ENCODE measurements around the gene PRDM7. TPM values are rescaled to one million over a fixed set of nuclear protein-coding genes. Genes with fewer than 3 reads are reported as not detected.

PRDM7 gene
- polyA plus RNA-seq, 2 of the 4 experiments (the other 2 are of a cell fraction) = not detected

DNA sequence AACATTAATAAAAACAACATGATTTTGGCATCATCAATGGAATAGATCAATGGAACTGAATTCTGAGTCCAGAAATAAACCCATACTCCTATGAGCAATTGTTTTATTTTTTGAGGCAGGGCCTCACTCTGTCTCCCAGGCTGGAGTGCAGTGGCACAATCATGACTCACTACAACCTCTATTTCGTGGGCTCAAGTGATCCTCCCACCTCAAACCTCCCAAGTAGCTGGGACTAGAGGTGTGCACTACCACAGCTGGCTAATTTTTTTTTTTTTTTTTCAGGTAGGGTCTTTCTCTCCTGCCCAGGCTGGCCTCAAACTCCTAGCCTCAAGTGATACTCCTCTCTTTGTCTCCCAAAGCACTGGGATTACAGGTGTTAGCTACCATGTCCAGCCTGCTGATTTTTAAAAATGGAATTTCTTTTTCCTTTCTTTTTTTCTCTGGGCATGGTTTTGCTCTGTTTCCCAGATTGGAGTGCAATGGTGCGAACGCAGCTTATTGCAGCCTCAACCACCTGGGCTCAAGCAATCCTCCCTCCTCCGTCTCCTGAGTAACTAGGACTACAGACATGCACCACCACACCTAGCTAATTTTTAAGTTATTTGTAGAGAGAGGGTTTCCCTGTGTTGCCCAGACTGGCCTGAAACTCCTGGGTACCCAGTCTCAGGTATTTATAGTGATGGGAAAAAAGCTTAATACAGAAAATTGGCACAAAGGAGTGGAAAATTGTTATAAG is 7.3 kb upstream of the PRDM7 start:
- DNase-seq (ENCODE audit: low read depth in 1 of 2, low spot score in 1 of 2) (no peak), ATAC-seq (no peak), FAIRE-seq (no peak)
- 70% methylated on average over 4 of the region's 4 CpGs for WGBS (ENCODE audit: missing lambda C conversion rate)
- ChIA-PET POLR2A (no interaction called here), CTCF (interaction anchor here (0.5 to 0.9 kb wide), 3 partner anchors 11 to 63 kb away, joined by 3 to 4 read pairs (median 3); no protein-coding TSS in a partner anchor)
- Histone ChIP-seq H3K4me2 (no peak overlapping the region), H3K27ac (no peak overlapping the region), H3K9me3 (no peaks in the 10 kb centered on the region), H3K4me3 (no peak overlapping the region), H3K4me1 (no peaks in the 10 kb centered on the region)
- TF ChIP-seq TP53 (CRISPR knock-in tag; IDR thresholded peaks at IDR 0.05) (no peak), PHF8 (IDR thresholded peaks at IDR 0.05; ENCODE audit: borderline replicate concordance, low read depth) (no peak), ZSCAN20 (CRISPR knock-in tag; IDR thresholded peaks at IDR 0.05) (no peak), EHF (CRISPR knock-in tag; IDR thresholded peaks at IDR 0.05) (no peak), HDAC2 (IDR thresholded peaks at IDR 0.05) (no peak), MAZ (IDR thresholded peaks at IDR 0.05; ENCODE audit: borderline replicate concordance, low read depth, low read length) (no peak), MYC (IDR thresholded peaks at IDR 0.05; ENCODE audit: borderline replicate concordance, low read length) (no peak), ZFP36 (IDR thresholded peaks at IDR 0.05; ENCODE audit: borderline replicate concordance, partially characterized antibody) (no peak), RARB (CRISPR knock-in tag; IDR thresholded peaks at IDR 0.05) (no peak), CEBPB (IDR thresholded peaks at IDR 0.05) (no peak), ZNF302 (CRISPR knock-in tag; IDR thresholded peaks at IDR 0.05) (no peak), JUN (IDR thresholded peaks at IDR 0.05) (no peak), POLR2AphosphoS2 (conservative IDR thresholded peaks at IDR 0.05; ENCODE audit: low read length) (no peak), HOXB13 (CRISPR knock-in tag; IDR thresholded peaks at IDR 0.05; ENCODE audit: low read depth) (no peak)
- TF ChIP-seq, protein P1, sequence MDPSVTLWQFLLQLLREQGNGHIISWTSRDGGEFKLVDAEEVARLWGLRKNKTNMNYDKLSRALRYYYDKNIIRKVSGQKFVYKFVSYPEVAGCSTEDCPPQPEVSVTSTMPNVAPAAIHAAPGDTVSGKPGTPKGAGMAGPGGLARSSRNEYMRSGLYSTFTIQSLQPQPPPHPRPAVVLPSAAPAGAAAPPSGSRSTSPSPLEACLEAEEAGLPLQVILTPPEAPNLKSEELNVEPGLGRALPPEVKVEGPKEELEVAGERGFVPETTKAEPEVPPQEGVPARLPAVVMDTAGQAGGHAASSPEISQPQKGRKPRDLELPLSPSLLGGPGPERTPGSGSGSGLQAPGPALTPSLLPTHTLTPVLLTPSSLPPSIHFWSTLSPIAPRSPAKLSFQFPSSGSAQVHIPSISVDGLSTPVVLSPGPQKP (IDR thresholded peaks at IDR 0.05; ENCODE audit: low read depth, low read length) = no peak
- TF ChIP-seq, protein P2, sequence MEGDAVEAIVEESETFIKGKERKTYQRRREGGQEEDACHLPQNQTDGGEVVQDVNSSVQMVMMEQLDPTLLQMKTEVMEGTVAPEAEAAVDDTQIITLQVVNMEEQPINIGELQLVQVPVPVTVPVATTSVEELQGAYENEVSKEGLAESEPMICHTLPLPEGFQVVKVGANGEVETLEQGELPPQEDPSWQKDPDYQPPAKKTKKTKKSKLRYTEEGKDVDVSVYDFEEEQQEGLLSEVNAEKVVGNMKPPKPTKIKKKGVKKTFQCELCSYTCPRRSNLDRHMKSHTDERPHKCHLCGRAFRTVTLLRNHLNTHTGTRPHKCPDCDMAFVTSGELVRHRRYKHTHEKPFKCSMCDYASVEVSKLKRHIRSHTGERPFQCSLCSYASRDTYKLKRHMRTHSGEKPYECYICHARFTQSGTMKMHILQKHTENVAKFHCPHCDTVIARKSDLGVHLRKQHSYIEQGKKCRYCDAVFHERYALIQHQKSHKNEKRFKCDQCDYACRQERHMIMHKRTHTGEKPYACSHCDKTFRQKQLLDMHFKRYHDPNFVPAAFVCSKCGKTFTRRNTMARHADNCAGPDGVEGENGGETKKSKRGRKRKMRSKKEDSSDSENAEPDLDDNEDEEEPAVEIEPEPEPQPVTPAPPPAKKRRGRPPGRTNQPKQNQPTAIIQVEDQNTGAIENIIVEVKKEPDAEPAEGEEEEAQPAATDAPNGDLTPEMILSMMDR (IDR thresholded peaks at IDR 0.05) = no peak
- TF ChIP-seq, protein P3, sequence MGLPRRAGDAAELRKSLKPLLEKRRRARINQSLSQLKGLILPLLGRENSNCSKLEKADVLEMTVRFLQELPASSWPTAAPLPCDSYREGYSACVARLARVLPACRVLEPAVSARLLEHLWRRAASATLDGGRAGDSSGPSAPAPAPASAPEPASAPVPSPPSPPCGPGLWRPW (IDR thresholded peaks at IDR 0.05) = no peak
- TF ChIP-seq, protein P4, sequence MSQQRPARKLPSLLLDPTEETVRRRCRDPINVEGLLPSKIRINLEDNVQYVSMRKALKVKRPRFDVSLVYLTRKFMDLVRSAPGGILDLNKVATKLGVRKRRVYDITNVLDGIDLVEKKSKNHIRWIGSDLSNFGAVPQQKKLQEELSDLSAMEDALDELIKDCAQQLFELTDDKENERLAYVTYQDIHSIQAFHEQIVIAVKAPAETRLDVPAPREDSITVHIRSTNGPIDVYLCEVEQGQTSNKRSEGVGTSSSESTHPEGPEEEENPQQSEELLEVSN (IDR thresholded peaks at IDR 0.05; ENCODE audit: borderline replicate concordance, low read depth) = no peak

DNA sequence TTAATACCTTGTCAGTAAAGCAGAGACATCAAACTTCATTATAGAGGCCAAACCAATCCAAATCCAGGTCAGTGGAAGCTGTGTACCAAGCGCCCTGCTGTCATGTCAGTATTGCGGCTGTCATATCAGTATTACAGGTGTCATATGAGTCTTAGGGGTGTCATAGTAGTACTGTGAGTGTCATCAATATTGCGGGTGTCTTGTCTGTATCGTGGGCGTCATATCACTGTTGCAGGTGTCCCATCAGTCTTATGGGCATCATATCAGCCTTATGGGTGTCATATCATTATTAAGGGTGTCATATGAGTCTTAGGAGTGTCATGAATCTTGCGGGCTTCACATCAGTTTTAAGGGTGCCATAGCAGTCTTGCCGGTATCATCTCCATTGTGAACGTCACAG is 6.0 kb upstream of the PRDM7 start:
- H3K4me2 ChIP-seq = 0 out of 3 replicates have a peak overlapping the region, but pooled peaks have one; percentile 91
- no peak for DNase-seq (ENCODE audit: low read depth in 1 of 2, low spot score in 1 of 2)
- H3K4me3 ChIP-seq = no peak overlapping the region
- FAIRE-seq = no peak
- ChIA-PET CTCF (interaction anchor here (1.1 to 3.6 kb wide), 10 partner anchors 10 to 85 kb away, joined by 3 to 29 read pairs (median 8); partner anchors contain the start of gene DBNDD1), POLR2A (interaction anchor here (0.6 kb wide), 2 partner anchors 98 to 297 kb away, joined by 3 to 7 read pairs; no protein-coding TSS in a partner anchor)
- no peaks in the 10 kb centered on the region for H3K9me3 ChIP-seq
- no peak for ATAC-seq
- H3K4me1 ChIP-seq = no peaks in the 10 kb centered on the region
- WGBS (ENCODE audit: missing lambda C conversion rate) = 93% methylated on average over 8 of the region's 8 CpGs
- peak overlapping the region in 1 of 2 experiments; percentile 94; a peak in 2 of 6 replicates for H3K27ac ChIP-seq
- TF ChIP-seq, protein P2 (IDR thresholded peaks at IDR 0.05) = no peak
- TF ChIP-seq ESRRA (IDR thresholded peaks at IDR 0.05; ENCODE audit: borderline replicate concordance, low read length) (no peak), HEYL (CRISPR knock-in tag; IDR thresholded peaks at IDR 0.05) (no peak)
